HUES64 (cell line): Measurements from ENCODE around the gene CFAP97D1.

Experiments used
- H3K27ac ChIP-seq: 2 replicates; pipeline ENCODE4 v1.7.0; 2013; ENCODE audit warnings: low read depth, low read length, inconsistent platforms
- H3K27me3 ChIP-seq: 2 replicates; pipeline ENCODE4 v1.6.1; 2013; ENCODE audit warnings: mild to moderate bottlenecking, low read length; ENCODE audit not compliant: insufficient read depth
- H3K36me3 ChIP-seq: 2 replicates; pipeline ENCODE4 v1.6.1; 2013; ENCODE audit warnings: mild to moderate bottlenecking, low read length; ENCODE audit not compliant: insufficient read depth
- H3K4me1 ChIP-seq: 2 replicates; pipeline ENCODE4 v1.6.1; 2013; ENCODE audit warnings: mild to moderate bottlenecking, low read length, moderate library complexity; ENCODE audit not compliant: insufficient read depth
- H3K4me3 ChIP-seq: 2 replicates; pipeline ENCODE4 v1.5.1; 2013; ENCODE audit warnings: mild to moderate bottlenecking, low read length, moderate library complexity
- H3K9ac ChIP-seq: 2 replicates; pipeline ENCODE4 v1.6.1; 2013; ENCODE audit warnings: mild to moderate bottlenecking, low read depth, low read length
- H3K9me3 ChIP-seq: 2 replicates; pipeline ENCODE4 v1.6.1; 2013; ENCODE audit warnings: low read depth, low read length; ENCODE audit not compliant: insufficient read depth
- WGBS: fragments of 150-250, 120-280 bp; methylation state at CpG from one replicate; pipeline ENCODE4 v1.1.7; 2013; ENCODE audit warnings: missing lambda C conversion rate; 5-methylcytosine and 5-hydroxymethylcytosine counted together

CFAP97D1 gene

DNA sequence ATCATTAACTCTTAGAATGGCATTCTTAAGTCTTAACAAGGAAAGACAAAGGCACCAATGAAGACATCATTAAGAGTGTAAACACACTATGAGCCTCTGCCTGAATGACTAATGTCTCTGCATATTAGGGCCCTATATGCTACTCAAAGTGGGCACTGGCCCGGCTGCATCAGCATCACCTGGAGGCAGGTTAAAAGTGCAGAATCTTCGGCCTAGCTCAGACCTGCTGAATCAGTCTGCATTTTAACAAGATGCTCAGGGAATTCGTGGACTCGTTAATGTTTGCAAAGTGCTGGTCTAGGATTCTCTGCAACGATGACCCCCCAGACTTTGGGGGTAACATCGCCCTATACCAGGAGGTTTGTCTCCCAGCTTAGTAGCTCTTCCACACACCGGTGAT lies 46.0 kb downstream of the CFAP97D1 start:
- Histone ChIP-seq H3K9ac (no peak overlapping the region), H3K9me3 (no peaks in the 10 kb centered on the region), H3K4me3 (no peak overlapping the region), H3K4me1 (no peaks in the 10 kb centered on the region), H3K27me3 (no peaks in the 10 kb centered on the region), H3K27ac (no peak overlapping the region), H3K36me3 (peaks cover 4% of the 10 kb centered on the region)
- WGBS = 93% methylated on average over 7 of the region's 7 CpGs

GRCh38 chr17:43827596-43827995 lies 47.4 kb downstream of the CFAP97D1 start:
- no peak overlapping the region for H3K4me3 ChIP-seq
- H3K9me3 ChIP-seq = no peaks in the 10 kb centered on the region
- H3K27ac ChIP-seq = no peak overlapping the region
- no peak overlapping the region for H3K9ac ChIP-seq
- 95% methylated on average over 9 of the region's 9 CpGs for WGBS
- peaks cover 10% of the 10 kb centered on the region for H3K27me3 ChIP-seq
- H3K4me1 ChIP-seq = no peaks in the 10 kb centered on the region
- H3K36me3 ChIP-seq = peaks cover 4% of the 10 kb centered on the region

- no peak overlapping the region for H3K4me3 ChIP-seq
- 91% methylated on average over 14 of the region's 14 CpGs for WGBS
- no peak overlapping the region for H3K27ac ChIP-seq
- peaks cover 7% of the 10 kb centered on the region; the same call in 1 of the 2 replicates for H3K9me3 ChIP-seq
- H3K4me1 ChIP-seq = no peaks in the 10 kb centered on the region
- peaks cover 29% of the 10 kb centered on the region for H3K27me3 ChIP-seq
- no peak overlapping the region for H3K9ac ChIP-seq
- peaks cover 4% of the 10 kb centered on the region for H3K36me3 ChIP-seq
These were observed 49.5 kb downstream of the CFAP97D1 start for GRCh38 chr17:43829738-43830137.

DNA sequence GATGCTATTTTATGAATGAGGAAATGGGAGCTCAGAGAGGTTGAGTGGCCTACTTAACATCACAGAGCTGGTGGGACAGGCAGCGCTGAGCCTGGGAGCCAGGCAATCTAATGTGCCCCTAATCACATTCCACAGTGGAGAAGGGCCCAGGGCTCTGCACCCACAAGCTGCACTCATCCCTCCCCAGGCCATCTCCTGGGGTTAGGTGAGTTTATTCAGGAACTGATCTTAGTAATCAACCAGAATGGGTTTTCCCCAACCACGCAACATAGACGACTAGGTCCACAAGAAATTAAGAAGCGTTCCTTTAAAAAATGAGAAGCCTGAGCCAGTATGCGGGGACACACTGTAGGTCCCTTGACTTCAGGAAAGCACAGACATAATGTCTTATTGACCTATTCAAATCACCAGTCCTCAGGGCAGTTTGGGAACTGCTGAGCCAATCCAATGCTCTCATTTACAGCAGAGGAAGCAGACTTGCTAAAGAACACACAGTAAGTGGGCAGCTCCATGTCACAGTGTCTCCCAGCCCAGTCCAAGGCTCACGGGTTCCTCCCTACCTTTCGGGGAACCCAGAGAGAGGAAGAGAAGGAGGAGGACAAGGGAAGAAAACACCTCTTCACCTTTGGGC lies 50.4 kb downstream of the CFAP97D1 start:
- H3K9me3 ChIP-seq = peaks cover 7% of the 10 kb centered on the region; the same call in 1 of the 2 replicates
- H3K9ac ChIP-seq = no peak overlapping the region
- no peak overlapping the region for H3K4me3 ChIP-seq
- peaks cover 4% of the 10 kb centered on the region for H3K36me3 ChIP-seq
- H3K27me3 ChIP-seq = peaks cover 29% of the 10 kb centered on the region
- 90% methylated on average over 7 of the region's 7 CpGs for WGBS
- H3K27ac ChIP-seq = no peak overlapping the region
- no peaks in the 10 kb centered on the region for H3K4me1 ChIP-seq

DNA sequence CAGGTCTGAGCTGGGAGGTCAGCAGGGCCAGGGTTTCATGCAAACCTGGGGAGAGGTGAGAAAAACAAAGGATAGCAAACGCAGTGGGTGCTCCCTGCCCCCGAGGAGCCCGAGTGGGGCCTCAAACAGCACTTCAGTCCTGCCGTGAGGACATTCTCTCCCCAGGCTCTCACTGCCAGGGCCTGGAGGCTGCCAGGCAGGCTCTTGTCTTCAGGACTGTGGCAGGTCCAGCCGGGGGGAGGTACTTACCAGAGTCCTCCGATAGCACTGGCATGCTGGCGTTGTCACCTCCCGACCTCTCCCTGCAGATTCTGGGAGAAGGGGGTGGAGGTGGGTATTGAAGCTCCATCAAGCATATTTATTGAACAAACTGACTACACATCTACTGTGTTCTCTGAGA lies 51.4 kb downstream of the CFAP97D1 start:
- Histone ChIP-seq H3K9me3 (peaks cover 7% of the 10 kb centered on the region; the same call in 1 of the 2 replicates), H3K36me3 (peaks cover 4% of the 10 kb centered on the region), H3K27me3 (peaks cover 29% of the 10 kb centered on the region), H3K27ac (no peak overlapping the region), H3K4me3 (peak overlapping the region; percentile 65; the same call in 1 of the 2 replicates), H3K4me1 (no peaks in the 10 kb centered on the region), H3K9ac (no peak overlapping the region)
- 66% methylated on average over 7 of the region's 8 CpGs for WGBS

- Histone ChIP-seq H3K27me3 (peaks cover 29% of the 10 kb centered on the region), H3K9ac (0 out of 2 replicates have a peak overlapping the region, but pooled peaks have one; percentile 42), H3K27ac (no peak overlapping the region), H3K4me1 (no peaks in the 10 kb centered on the region), H3K4me3 (peak overlapping the region; percentile 65), H3K9me3 (peaks cover 7% of the 10 kb centered on the region; the same call in 1 of the 2 replicates), H3K36me3 (peaks cover 4% of the 10 kb centered on the region)
- WGBS = 8% methylated on average over 50 of the region's 51 CpGs
These were observed 52.1 kb downstream of the CFAP97D1 start for GRCh38 chr17:43832168-43832975.

- H3K4me1 ChIP-seq = no peaks in the 10 kb centered on the region
- no peak within 1 kb of the TSS for H3K27ac ChIP-seq
- H3K4me3 ChIP-seq = peak within 1 kb of the TSS; percentile 65
These were observed 53.0 kb downstream of the CFAP97D1 start, which contains the start of gene MPP3 for GRCh38 chr17:43832976-43833829. MPP3 (minus strand) TSS chr17:43833146; CDS start chr17:43831906, 1,240 bp downstream.

DNA sequence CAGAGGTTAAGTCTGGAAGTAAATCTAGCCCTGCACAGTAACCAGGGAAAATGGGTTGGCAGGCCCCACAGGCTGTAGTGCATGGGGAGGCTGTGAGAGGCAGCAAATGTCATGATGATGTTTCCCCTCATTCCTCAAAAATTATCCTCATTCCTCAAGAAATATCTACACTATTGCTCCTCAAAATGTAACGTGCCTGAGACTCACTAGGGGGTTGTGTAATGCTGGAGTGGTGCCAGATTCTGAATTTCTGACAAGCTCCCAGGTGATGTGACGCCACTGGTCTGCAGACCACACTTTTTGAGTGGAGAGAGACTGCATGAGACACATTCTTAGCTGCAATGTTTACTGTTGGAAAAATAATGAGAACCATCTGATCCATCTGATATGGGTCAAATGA lies 53.9 kb downstream of the CFAP97D1 start:
- peaks cover 7% of the 10 kb centered on the region; the same call in 1 of the 2 replicates for H3K9me3 ChIP-seq
- H3K27me3 ChIP-seq = peaks cover 29% of the 10 kb centered on the region
- H3K36me3 ChIP-seq = no peaks in the 10 kb centered on the region
- H3K9ac ChIP-seq = no peak overlapping the region
- H3K4me1 ChIP-seq = no peaks in the 10 kb centered on the region
- no peak overlapping the region for H3K4me3 ChIP-seq
- H3K27ac ChIP-seq = no peak overlapping the region
- WGBS = 86% methylated on average over 2 of the region's 2 CpGs

More at GRCh38 chr17:43832976-43833829, 53.0 kb downstream of the CFAP97D1 start, which contains the start of gene MPP3:
- Histone ChIP-seq H3K36me3 (peaks cover 4% of the 10 kb centered on the region), H3K9me3 (peaks cover 7% of the 10 kb centered on the region; the same call in 1 of the 2 replicates), H3K27me3 (peaks cover 29% of the 10 kb centered on the region), H3K9ac (peak within 1 kb of the TSS; percentile 48; the same call in 1 of the 2 replicates)
- WGBS = 1% methylated on average over 85 of the region's 87 CpGs
